Activated T-helper 1 cell treated with anti-CD3 and anti-CD28 coated beads, Interleukin-2, amount 50 U/mL, for 16 hours (primary cell): Measurements from ENCODE around the gene MAPK14.
"Not testable (repeated sequence)": the region's sequence is repeated elsewhere in the genome, so short reads cannot be mapped to it uniquely, and the experiment has no call there.

Source experiments
- DNase-seq, 2 donors: peaks; one replicate each; pipeline ENCODE4 v3.0.0-alpha.2; 2020; ENCODE audit warnings: low read depth in 1 of 2, low spot score in 1 of 2

The MAPK14 gene

GRCh38 chr6:36068586-36068985 lies 41.0 kb downstream of the MAPK14 start:
- no peak for DNase-seq

GRCh38 chr6:36069573-36069972 lies 42.0 kb downstream of the MAPK14 start:
- no peak for DNase-seq

GRCh38 chr6:36070252-36070651 lies 42.6 kb downstream of the MAPK14 start:
- no peak for DNase-seq

- no peak for DNase-seq
Observed at GRCh38 chr6:36071281-36071680, 43.7 kb downstream of the MAPK14 start.

GRCh38 chr6:36071714-36072113 lies 44.1 kb downstream of the MAPK14 start:
- DNase-seq, result no peak

- no peak for DNase-seq
Observed at GRCh38 chr6:36072681-36073080, 45.1 kb downstream of the MAPK14 start.

GRCh38 chr6:36073587-36073986 lies 46.0 kb downstream of the MAPK14 start:
- no peak for DNase-seq

- DNase-seq, result no peak
Observed at GRCh38 chr6:36075656-36076055, 48.0 kb downstream of the MAPK14 start.

GRCh38 chr6:36076178-36077063 lies 48.8 kb downstream of the MAPK14 start:
- no peak for DNase-seq

- no peak for DNase-seq
Observed at GRCh38 chr6:36078159-36078558, 50.6 kb downstream of the MAPK14 start.

- DNase-seq, result no peak
Observed at GRCh38 chr6:36079601-36080000, 52.0 kb downstream of the MAPK14 start.

GRCh38 chr6:36082318-36082717 lies 54.7 kb downstream of the MAPK14 start:
- DNase-seq, result no peak

GRCh38 chr6:36083446-36083845 lies 55.8 kb downstream of the MAPK14 start:
- no peak for DNase-seq

GRCh38 chr6:36088204-36088603 lies 60.6 kb downstream of the MAPK14 start:
- not testable (repeated sequence) for DNase-seq

GRCh38 chr6:36089048-36089447 lies 61.4 kb downstream of the MAPK14 start:
- DNase-seq, result no peak

GRCh38 chr6:36094238-36094637 lies 66.6 kb downstream of the MAPK14 start:
- no peak for DNase-seq

- DNase-seq, result peak; percentile 68 to 75
Observed at GRCh38 chr6:36094753-36095496, 67.3 kb downstream of the MAPK14 start.

- no peak for DNase-seq
Observed at GRCh38 chr6:36095497-36096391, 68.1 kb downstream of the MAPK14 start.

GRCh38 chr6:36098253-36098919 lies 70.8 kb downstream of the MAPK14 start:
- no peak for DNase-seq

- DNase-seq, result no peak
Observed at GRCh38 chr6:36098920-36099647, 71.5 kb downstream of the MAPK14 start.
